C1 segment of cervical spinal cord (tissue), 14 donors: ENCODE results near the gene P2RY13.

ENCODE experiments used
- DNase-seq, 14 donors: peaks; one replicate each; lab custom pipeline; 2025; lab: John Stamatoyannopoulos, UW

P2RY13 gene

DNA sequence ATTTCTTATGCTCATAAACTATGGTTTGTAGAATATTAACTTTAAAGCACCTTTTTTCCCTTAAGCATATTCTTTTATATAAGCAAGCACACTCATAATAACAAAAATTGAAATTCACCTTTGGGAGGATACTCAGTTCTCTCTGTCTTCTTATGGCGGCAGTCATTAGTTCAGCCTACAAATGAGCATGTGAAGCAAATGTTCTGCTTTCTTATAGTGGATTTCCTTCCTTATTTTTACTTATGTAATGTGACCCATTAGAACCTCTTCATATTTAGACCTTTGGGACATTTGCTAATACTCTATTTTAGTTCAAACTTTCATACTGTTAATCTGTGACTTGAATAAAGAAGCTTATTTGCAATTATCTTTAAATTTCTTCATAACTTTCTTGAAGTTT is at the start of gene P2RY13:
Gene P2RY13 (minus strand): TSS at position 187 of the 400 bp plus-strand sequence. CDS start 21 bp downstream, at position 166.
- DNase-seq = no peak

DNA sequence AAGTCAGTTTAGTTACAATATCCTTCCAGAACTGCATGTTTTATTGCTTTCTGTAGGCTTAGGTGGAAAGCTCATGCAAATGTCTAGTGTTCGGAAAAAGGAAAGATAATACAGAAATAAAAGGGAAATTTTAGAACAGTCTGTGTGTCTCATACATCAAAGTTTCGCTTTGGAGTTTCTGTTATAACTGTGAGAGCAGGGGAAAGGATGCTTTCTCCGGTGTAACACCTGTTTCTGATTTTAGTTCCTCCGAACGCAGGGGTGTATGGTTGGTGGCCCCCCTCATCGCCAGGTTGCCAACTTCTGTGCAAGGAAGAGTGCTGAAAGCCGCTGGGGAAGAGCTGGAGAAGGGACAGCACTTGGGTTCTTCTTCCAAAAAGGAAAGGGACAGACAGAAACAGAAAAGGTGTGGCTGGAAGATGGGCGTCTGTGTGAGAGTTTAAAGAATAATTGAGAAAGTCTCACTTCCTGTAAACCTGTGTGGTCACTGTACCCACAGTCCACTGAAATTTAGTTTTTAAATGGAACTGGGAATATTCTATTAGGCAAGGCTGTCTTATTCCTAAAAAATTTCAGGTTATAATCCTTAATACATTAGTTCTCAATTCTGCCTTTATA is 48.5 kb upstream of the P2RY13 start:
- DNase-seq = no peak

DNA sequence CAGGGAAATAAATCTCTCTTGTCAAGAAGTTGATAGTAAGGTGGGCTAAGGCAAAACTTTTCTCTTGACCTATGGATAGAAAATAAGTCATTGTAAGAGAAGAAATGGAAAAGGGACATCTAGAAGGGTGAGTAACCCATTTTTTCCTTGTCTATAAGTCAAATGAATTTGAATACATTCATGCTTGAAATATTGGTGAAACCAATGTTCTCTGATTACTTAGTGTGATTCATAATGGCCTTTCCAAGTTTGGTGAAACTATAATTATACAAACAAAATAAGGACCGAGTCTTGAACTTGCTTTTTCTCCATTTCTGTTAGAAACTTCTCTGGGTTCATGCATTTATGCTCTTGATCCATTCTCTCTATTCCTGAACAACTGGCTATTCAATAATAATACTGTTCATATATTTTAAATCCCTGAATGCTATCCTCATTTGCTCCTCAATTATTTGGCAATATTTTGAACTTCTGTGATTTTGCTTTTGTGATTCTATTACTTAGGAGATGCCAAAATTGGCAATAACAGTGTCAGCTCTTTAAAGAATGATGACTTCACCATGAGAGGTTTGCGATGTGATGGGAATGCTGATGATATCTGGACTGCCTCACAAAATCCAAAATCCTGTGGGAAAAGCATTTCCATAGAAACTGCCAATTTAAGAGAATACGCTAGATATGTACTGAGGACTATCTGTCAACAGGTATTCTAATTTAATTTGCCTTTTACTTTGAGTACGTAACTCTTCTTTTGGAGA is 42.9 kb upstream of the P2RY13 start:
- DNase-seq = no peak

- no peak for DNase-seq
These were observed 42.2 kb upstream of the P2RY13 start for GRCh38 chr3:151371526-151371925.

- no peak for DNase-seq
These were observed 38.1 kb upstream of the P2RY13 start for GRCh38 chr3:151367448-151367847.

- no peak for DNase-seq
These were observed 37.6 kb upstream of the P2RY13 start for GRCh38 chr3:151366993-151367392.

DNA sequence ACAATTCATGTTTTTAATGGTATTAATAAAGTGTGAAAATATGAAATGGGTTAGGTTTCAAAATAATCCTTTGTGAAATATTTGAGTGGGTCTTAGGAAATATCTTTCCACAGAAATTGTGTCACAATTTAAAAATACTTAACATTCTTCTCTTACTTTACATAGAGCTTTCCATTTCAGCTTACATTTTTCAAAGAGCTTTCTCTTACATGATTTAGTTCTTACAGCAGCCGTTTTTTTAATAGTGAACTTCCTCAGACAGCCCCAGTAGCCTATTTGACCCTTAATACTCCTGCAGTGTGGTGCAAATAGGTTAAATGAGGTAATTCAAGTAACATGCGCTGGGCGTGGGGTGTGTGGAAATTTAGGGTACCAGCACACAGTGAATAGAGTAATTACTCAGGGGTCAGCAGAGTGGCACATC is 33.4 kb upstream of the P2RY13 start:
- no peak for DNase-seq

GRCh38 chr3:151357463-151357850 is 28.1 kb upstream of the P2RY13 start:
- no peak for DNase-seq

DNA sequence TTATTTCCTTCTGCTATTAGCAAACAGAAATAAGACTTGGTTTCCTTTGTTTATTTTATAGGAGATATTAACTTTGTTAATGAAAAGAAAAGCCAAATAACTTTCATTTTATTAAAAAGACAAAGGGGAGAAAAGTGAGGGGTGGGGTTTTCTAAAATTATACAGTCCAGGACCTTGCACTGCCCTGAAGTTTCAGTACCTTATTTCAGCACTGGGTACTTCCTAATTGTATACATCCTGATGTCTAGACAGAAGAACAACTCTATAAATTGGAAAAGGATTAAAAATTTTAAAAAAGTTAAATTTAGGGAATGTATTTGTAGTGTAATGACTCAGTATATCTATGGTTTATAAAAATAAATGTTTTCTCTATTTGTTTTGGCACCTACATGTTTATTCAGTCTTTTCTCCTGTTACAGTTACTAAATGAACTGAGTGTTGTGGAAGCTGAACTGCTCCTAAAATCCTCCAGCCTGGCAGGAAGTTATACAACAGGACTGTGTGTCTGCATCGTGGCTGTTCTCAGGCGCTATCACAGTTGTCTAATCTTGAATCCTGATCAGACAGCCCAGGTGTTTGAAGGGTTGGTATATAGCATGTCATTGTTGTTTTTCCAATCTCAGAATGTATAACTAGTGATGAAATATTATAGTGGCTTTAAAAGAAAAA is 27.6 kb upstream of the P2RY13 start:
- no peak for DNase-seq

DNA sequence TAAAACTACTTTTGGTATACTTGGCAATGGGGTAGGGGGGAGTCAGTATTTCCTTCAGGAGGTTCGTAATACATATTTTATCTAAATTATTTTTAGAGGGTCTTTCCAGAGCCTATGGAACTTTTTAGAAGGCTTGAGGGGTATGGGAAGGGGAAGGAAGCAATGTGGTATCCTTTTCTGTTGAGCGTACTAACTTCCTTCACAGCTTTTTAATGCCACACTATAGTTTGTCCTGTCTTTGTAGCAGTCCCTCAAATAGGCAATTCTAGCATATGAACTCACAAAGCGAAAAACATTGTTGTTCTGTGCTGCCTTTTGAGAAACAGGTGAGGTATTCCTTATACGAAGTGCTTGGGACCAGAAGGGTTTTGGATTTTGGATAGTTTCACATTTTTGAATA is 22.3 kb upstream of the P2RY13 start:
- DNase-seq = no peak

- DNase-seq = no peak
These were observed 21.9 kb upstream of the P2RY13 start for GRCh38 chr3:151351219-151351618.

- no peak for DNase-seq
These were observed 21.3 kb upstream of the P2RY13 start for GRCh38 chr3:151350656-151351055.

DNA sequence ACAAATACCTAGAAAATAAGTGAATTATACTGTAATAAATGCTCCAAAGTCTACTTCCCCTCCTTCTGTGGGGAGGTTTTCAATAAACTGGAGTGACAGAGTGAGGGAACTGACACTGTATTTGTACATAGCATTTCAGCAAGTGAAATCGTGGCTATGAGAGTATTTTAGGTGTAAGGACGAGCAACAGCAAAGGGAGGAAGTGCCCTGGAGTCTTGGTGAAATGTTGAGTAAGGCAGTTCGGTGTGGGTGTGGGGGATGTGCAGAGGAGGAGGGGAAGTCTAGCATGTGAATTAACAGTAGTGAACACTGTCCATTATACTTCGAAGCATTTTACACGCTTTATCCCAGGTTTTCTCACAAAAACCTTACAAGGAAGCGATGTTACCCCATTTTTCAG is 18.1 kb upstream of the P2RY13 start:
- DNase-seq = peak in 7 of 14 donors; percentile 12 to 65 (median 35)

- no peak for DNase-seq
These were observed 16.9 kb upstream of the P2RY13 start for GRCh38 chr3:151346292-151346691.

DNA sequence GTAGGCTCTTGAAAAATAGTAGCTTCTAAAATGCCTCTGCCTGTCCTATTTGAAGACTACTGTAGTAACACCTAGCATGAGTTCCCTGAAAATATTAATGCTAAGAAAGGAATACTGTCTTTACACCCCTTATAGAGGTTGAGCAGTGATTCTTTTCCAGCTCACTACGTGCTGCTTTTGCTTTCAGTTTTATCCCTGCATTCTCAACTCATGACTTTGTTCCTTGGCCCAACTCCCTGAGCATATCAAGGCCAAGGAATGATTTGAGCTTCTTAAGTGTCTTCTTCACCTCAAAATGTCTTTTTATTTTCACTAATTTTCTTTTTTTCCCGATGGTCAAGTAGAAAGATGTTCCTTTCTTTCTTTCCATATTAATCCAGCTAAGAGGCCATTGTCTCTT is 16.5 kb upstream of the P2RY13 start:
- no peak for DNase-seq

DNA sequence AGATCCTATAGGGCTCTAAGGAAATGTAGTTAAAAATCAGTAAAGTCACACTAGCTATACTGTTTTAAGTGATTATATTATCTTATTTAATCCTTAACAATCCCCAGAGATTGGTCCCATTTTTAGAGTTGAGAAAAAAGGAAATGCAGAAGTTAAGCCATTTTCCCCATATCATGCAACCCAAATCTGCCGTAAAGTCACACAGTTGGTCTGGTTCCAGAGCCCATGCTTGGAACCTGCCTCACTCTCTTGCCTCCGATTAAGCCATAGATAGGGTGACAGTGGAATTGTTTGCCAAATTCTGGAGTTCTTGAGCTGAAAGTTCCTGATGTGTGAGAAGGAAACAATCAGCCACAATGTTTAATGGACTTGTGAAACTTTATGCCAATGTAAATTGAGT is 2.3 kb upstream of the P2RY13 start:
- DNase-seq = no peak

- no peak for DNase-seq
These were observed 1.6 kb upstream of the P2RY13 start for GRCh38 chr3:151330899-151331298.

GRCh38 chr3:151330379-151330778 is 1.0 kb upstream of the P2RY13 start:
- DNase-seq = no peak

GRCh38 chr3:151328298-151328995 is 902 bp downstream of the P2RY13 start:
- DNase-seq = no peak

- no peak for DNase-seq
These were observed 1.7 kb downstream of the P2RY13 start for GRCh38 chr3:151327571-151328198.

DNA sequence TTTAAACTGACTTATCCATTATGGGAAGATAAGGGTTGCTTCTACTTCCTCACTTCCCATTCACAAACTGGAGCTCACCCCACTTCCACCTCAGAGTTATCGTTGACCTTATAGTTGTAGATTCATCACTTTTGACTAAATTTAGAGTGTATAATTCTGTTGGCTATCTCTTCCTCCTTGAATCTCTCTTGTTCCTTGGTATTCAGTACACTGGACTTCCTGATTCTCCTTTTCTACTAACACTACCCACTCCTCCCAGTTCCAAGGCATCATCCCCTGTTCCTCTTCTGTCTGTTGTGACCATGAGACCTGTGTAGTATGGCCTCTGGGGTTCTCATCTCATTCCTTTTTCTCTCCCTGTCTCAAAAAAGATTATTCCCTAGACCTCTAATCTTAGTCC is 6.8 kb downstream of the P2RY13 start:
- DNase-seq = no peak

DNA sequence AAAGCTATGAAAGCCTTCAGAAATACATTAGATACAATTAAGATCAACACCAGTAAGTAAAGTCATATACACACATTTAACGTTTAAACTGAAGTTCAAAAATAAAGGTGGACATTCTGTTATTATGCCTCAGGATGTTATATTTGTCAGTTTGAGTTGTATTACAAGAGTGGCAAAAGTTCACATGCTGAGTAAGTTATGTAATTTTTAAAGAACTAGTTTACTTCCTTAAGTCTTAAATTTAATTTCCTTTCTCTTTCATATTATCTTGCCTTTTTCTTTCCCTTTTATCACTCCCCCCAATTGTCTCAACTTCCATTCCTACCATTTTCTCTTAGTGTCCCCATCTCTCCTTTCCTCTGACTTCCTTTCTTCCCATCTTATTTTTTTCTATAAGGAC is 7.8 kb downstream of the P2RY13 start:
- no peak for DNase-seq
